ENCODE results near the gene FLII. TPM values are rescaled to one million over a fixed set of nuclear protein-coding genes. Genes with fewer than 3 reads are reported as not detected.

The FLII gene
- total RNA-seq, 5 donors from 2014 or later (not counting 1 experiment from before 2014, with no cell fraction given) = 257 to 389 (median 319) TPM

Other genes with a start within 250 kb of the FLII start
- gene ATPAF2, start 219.6 kb downstream of the FLII start, total RNA-seq = 10 to 100 TPM; 23.6 to 32.9 (median 27.7) TPM
- 10 to 100 TPM in 2 of 5 donors, 1 to 10 TPM in 3; 7.9 to 12.3 (median 10.0) TPM for gene GID4, start 219.3 kb downstream of the FLII start, total RNA-seq
- gene DRG2, start 170.8 kb downstream of the FLII start, total RNA-seq = 10 to 100 TPM; 48.1 to 65.7 (median 57.3) TPM
- gene MYO15A, start 150.0 kb downstream of the FLII start, total RNA-seq = 1 to 10 TPM in 4 of 5 donors, under 1 TPM in 1; 0.76 to 1.9 (median 1.3) TPM
- 100 to 1,000 TPM in 4 of 5 donors, 10 to 100 TPM in 1; 99.0 to 122 (median 103) TPM for gene ALKBH5, start 74.9 kb downstream of the FLII start, total RNA-seq
- gene LLGL1, start 33.1 kb downstream of the FLII start, total RNA-seq = 10 to 100 TPM; 13.1 to 24.3 (median 23.2) TPM
- 10 to 100 TPM in 4 of 5 donors, 1 to 10 TPM in 1; 10.0 to 19.7 (median 17.6) TPM for gene MIEF2, start 1.9 kb upstream of the FLII start, total RNA-seq
- gene TOP3A, start 56.3 kb upstream of the FLII start, total RNA-seq = 10 to 100 TPM; 34.0 to 60.4 (median 52.8) TPM
- 10 to 100 TPM; 38.7 to 46.4 (median 45.9) TPM for gene SMCR8, start 56.6 kb upstream of the FLII start, total RNA-seq
- 10 to 100 TPM in 3 of 5 donors, 1 to 10 TPM in 2; 8.3 to 14.7 (median 13.1) TPM for gene SHMT1, start 104.8 kb upstream of the FLII start, total RNA-seq
- not detected for gene EVPLL, start 119.0 kb upstream of the FLII start, total RNA-seq
- under 1 TPM in 3 of 5 donors, not detected in 2; 0.19 to 0.59 (median 0.54) TPM for gene LGALS9C, start 218.1 kb upstream of the FLII start, total RNA-seq